ENCODE data around the gene RAP1GAP. TPM values are rescaled to one million over a fixed set of nuclear protein-coding genes. Genes with fewer than 3 reads are reported as not detected.

RAP1GAP gene
- total and polyA plus RNA-seq, 9 of the 15 experiments (the other 6 are each of a cell fraction or from before 2014, with no cell fraction given) = 0.29 to 30.2 (median 19.2) TPM

GRCh38 chr1:21663248-21663950 lies 5.8 kb downstream of the RAP1GAP start:
- Histone ChIP-seq H3K4me2 (ENCODE audit: insufficient read depth, low read length) (no peak overlapping the region), H3K9me3 (replicated peaks; ENCODE audit: control insufficient read depth, insufficient read depth, low read depth, low read length) (no peaks in the 10 kb centered on the region), H3K9me1 (ENCODE audit: control insufficient read depth, insufficient read depth, low read length) (no peaks in the 10 kb centered on the region), H3K36me3 (ENCODE audit: control insufficient read depth, insufficient read depth, low read length) (peaks cover 8% of the 10 kb centered on the region; the same call in 1 of the 3 replicates), H3K4me1 (replicated peaks in 1 of 2; ENCODE audit: control insufficient read depth in 2 of 2, insufficient read depth in 2 of 2, low read length in 2 of 2) (peaks cover 13 to 37% of the 10 kb centered on the region in 2 experiments; a peak in 4 of 5 replicates), H3K79me2 (ENCODE audit: control insufficient read depth, insufficient read depth, low read length) (peaks cover 4% of the 10 kb centered on the region; the same call in 2 of the 3 replicates), H3K4me3 (no peak overlapping the region), H3K27ac (ENCODE audit: extremely low read depth, low read depth, low read length) (no peak overlapping the region), H3K27me3 (ENCODE audit: control insufficient read depth in 2 of 2, insufficient read depth in 2 of 2, low read length in 2 of 2) (no peaks in the 10 kb centered on the region), H2AFZ (ENCODE audit: low read depth, low read length) (no peak overlapping the region), H4K20me1 (replicated peaks; ENCODE audit: control insufficient read depth, insufficient read depth, low read length) (peaks cover 20% of the 10 kb centered on the region), H3K9ac (ENCODE audit: insufficient read depth in 1 of 2, low read depth in 2 of 2, low read length in 2 of 2) (peak overlapping the region in 1 of 2 experiments; percentile 66; a peak in 2 of 4 replicates)
- WGBS (ENCODE audit: insufficient coverage, low coverage, missing lambda C conversion rate) = 51% methylated on average over 11 of the region's 11 CpGs
- in situ Hi-C loops (cut with MboI) = loop anchor here (25.0 kb wide), 1 partner anchor 151 kb away; the partner anchor contains the start of gene ALPL
- FAIRE-seq (no peak), ATAC-seq (peak; percentile 5; the same call in 1 of the 3 replicates), DNase-seq (ENCODE audit: extremely low read depth in 1 of 4, low spot score in 3 of 4) (peak in 1 of 4 experiments; percentile 41)
- CTCF ChIA-PET (ENCODE audit: low intra/inter-chr PET ratio) = no interaction called here
- no TSS peak for BruUV-seq (replicated peaks)
- intact Hi-C loops (cut with micrococcal nuclease) = no loop called here
- POLR2A ChIA-PET = interaction anchor here (0.6 to 1.5 kb wide), 9 partner anchors 8 to 299 kb away, joined by 3 to 6 read pairs (median 3); no protein-coding TSS in a partner anchor
- no peak for TF ChIP-seq ZNF232 (CRISPR knock-in tag; IDR thresholded peaks at IDR 0.05)
- TF ChIP-seq ZBTB43 (CRISPR knock-in tag; IDR thresholded peaks at IDR 0.05) = no peak
- TF ChIP-seq ESRRA (IDR thresholded peaks at IDR 0.05; ENCODE audit: borderline replicate concordance, low read depth) = 0 out of 2 replicates have a peak, but pooled peaks have one; percentile 45
- no peak for TF ChIP-seq ETV6 (IDR thresholded peaks at IDR 0.05; ENCODE audit: borderline replicate concordance in 1 of 2, low read depth in 2 of 2, low read length in 1 of 2)
- TF ChIP-seq ETV6 (CRISPR knock-in tag; IDR thresholded peaks at IDR 0.05; ENCODE audit: borderline replicate concordance) = no peak
- TF ChIP-seq BRF2 (IDR thresholded peaks at IDR 0.05; ENCODE audit: borderline replicate concordance, insufficient read depth, insufficient read length) = no peak
- no peak for TF ChIP-seq ZNF785 (CRISPR knock-in tag; IDR thresholded peaks at IDR 0.05)
- no peak for TF ChIP-seq ETS1 (conservative IDR thresholded peaks at IDR 0.05; ENCODE audit: control insufficient read depth, low read depth, low read length)
- no peak for TF ChIP-seq HNRNPUL1 (IDR thresholded peaks at IDR 0.05; ENCODE audit: low read length)
- TF ChIP-seq YY1 (IDR thresholded peaks at IDR 0.05; ENCODE audit: borderline replicate concordance in 1 of 3, control insufficient read depth in 1 of 3, extremely low read depth in 1 of 3, insufficient read depth in 3 of 3, insufficient read length in 1 of 3, insufficient replicate concordance in 2 of 3, low read depth in 1 of 3, low read length in 2 of 3) = peak in 1 of 3 experiments; percentile 30
- TF ChIP-seq, protein P1, sequence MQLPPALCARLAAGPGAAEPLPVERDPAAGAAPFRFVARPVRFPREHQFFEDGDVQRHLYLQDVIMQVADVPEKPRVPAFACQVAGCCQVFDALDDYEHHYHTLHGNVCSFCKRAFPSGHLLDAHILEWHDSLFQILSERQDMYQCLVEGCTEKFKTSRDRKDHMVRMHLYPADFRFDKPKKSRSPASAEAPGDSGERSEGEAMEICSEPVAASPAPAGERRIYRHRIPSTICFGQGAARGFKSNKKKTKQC (CRISPR knock-in tag; IDR thresholded peaks at IDR 0.05) = no peak
- TF ChIP-seq LEF1 (IDR thresholded peaks at IDR 0.05) = no peak
- TF ChIP-seq RBM25 (IDR thresholded peaks at IDR 0.05; ENCODE audit: low read depth, low read length, severe bottlenecking) = no peak
- no peak for TF ChIP-seq ZNF584 (CRISPR knock-in tag; IDR thresholded peaks at IDR 0.05; ENCODE audit: low read depth)
- no peak for TF ChIP-seq CHCHD3 (CRISPR knock-in tag; IDR thresholded peaks at IDR 0.05)
- no peak for TF ChIP-seq NR4A1 (CRISPR knock-in tag; IDR thresholded peaks at IDR 0.05)
- TF ChIP-seq NR4A1 (tag; IDR thresholded peaks at IDR 0.05) = no peak

Data from K562 (cell line).